ENCODE measurements around the gene ZNF519. TPM values are rescaled to one million over a fixed set of nuclear protein-coding genes. Genes with fewer than 3 reads are reported as not detected.

ZNF519 gene
- total and polyA plus RNA-seq, 7 donors: under 0.01 to 46.0 (median 15.7) TPM; not detected in 1

DNA sequence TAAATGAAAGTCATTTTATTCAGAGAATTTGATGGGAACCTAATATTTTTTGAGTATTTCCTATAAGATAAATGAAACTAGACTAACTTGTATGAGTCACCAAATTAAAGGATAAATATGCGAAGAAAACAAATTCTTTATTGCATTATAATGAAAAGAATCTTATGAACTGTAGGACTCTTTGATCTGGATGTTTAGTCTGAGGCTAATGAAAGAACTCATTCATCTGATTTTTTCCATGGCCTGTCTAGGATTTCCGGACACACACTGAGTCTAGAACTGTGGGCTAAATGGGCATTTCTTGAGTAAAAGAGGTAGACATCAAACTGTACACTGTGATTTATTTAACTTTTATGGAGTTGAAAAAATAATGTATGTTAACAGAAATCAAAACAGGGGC is 43.0 kb downstream of the ZNF519 start:
- no peak overlapping the region for H3K27ac ChIP-seq
- no peak for TF ChIP-seq POLR2AphosphoS5 (IDR thresholded peaks at IDR 0.05)
- no peak for TF ChIP-seq EP300 (IDR thresholded peaks at IDR 0.05)
- no peak for TF ChIP-seq POLR2A (IDR thresholded peaks at IDR 0.05)
- TF ChIP-seq CTCF (IDR thresholded peaks at IDR 0.05): no peak
- H3K4me1 ChIP-seq: no peaks in the 10 kb centered on the region
- WGBS, 2 donors: 92 to 93% methylated on average over 2 of the region's 2 CpGs
- DNase-seq: no peak
- no peak overlapping the region for H3K4me3 ChIP-seq
- H3K9me3 ChIP-seq: no peaks in the 10 kb centered on the region
- H3K27me3 ChIP-seq: no peaks in the 10 kb centered on the region
- intact Hi-C loops (cut with DNase I): loop anchor here (10.0 kb wide), 1 partner anchor 264 kb away; the partner anchor contains the start of gene MC5R
- no peaks in the 10 kb centered on the region for H3K36me3 ChIP-seq

- Histone ChIP-seq H3K9me3 (no peaks in the 10 kb centered on the region), H3K4me3 (no peak overlapping the region), H3K36me3 (no peaks in the 10 kb centered on the region), H3K27ac (no peak overlapping the region), H3K4me1 (no peaks in the 10 kb centered on the region), H3K27me3 (no peaks in the 10 kb centered on the region)
- WGBS, 2 donors: 28 to 38% methylated on average over 9 of the region's 9 CpGs
- peak in 3 of 4 experiments; percentile 14 to 45 (median 41) for TF ChIP-seq CTCF (IDR thresholded peaks at IDR 0.05)
- no peak for TF ChIP-seq POLR2AphosphoS5 (IDR thresholded peaks at IDR 0.05)
- TF ChIP-seq POLR2A (IDR thresholded peaks at IDR 0.05): no peak
- no peak for TF ChIP-seq EP300 (IDR thresholded peaks at IDR 0.05)
- no peak for DNase-seq
- intact Hi-C loops (cut with DNase I): loop anchor here (10.0 kb wide), 1 partner anchor 262 kb away; the partner anchor contains the start of gene MC5R
Observed at GRCh38 chr18:14086458-14087231, 45.6 kb downstream of the ZNF519 start.

DNA sequence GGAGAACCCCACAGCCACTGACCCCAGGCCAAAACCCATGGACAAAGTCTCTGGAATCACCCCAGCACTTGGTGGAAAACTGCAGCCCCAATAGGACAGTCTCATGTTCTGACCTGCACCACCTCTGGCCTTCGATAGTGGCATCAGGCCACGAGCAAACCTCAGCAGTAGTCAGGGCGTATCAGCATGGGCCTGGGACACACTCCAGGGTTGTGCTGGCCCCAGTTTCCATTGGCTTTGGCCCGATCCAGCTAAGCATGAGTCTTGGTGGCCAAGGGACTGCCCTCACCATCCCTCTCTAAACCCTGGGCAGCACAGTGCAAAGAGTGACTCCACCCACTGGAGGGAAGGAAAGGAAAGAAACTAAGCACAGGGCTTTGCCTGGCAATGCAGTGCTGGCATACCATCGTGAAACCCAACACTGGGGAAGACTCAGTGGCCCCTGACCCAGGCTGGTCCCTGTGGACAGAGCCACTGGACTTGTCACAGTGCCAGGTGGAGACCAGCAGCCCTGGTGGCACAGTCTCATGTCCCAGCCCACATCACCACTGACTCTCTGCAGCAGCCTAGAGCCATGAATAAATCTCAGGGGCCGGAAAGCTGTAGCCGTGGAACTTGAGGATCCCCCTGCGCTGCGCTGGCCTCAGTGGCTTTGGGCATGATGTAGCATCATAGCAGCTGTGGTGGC is 46.3 kb downstream of the ZNF519 start:
- H3K27me3 ChIP-seq: no peaks in the 10 kb centered on the region
- no peak overlapping the region for H3K27ac ChIP-seq
- H3K4me1 ChIP-seq: no peaks in the 10 kb centered on the region
- TF ChIP-seq POLR2AphosphoS5 (IDR thresholded peaks at IDR 0.05) (no peak), POLR2A (IDR thresholded peaks at IDR 0.05) (no peak), EP300 (IDR thresholded peaks at IDR 0.05) (no peak), CTCF (IDR thresholded peaks at IDR 0.05) (no peak)
- H3K4me3 ChIP-seq: no peak overlapping the region
- no peaks in the 10 kb centered on the region for H3K36me3 ChIP-seq
- intact Hi-C loops (cut with DNase I): loop anchor here (10.0 kb wide), 1 partner anchor 261 kb away; the partner anchor contains the start of gene MC5R
- DNase-seq: no peak
- 89 to 94% methylated on average over 9 of the region's 9 CpGs for WGBS, 2 donors
- H3K9me3 ChIP-seq: no peaks in the 10 kb centered on the region

DNA sequence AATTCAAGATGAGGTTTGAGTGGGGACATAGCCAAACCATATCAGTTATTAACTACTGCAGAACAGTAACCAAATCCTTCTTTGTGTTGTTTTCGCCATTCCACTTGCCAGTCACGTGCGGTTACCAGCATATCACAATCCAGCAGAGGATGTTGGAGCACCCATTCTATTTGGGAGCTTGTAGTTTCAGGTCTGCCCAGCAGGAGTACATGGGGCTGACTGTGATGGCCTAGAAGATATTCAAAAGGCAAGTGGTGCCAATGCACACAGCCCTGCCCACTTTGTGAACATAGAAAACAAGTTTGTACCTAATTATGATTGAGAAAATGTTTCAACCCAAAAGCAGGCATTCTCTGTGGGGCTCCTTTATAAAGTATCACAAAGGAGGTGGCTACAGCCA is 57.0 kb downstream of the ZNF519 start:
- Histone ChIP-seq H3K4me1 (no peaks in the 10 kb centered on the region), H3K4me3 (no peak overlapping the region), H3K27ac (no peak overlapping the region), H3K36me3 (peaks cover 0 to 10% (median 6%) of the 10 kb centered on the region in 4 donors), H3K9me3 (no peaks in the 10 kb centered on the region), H3K27me3 (no peaks in the 10 kb centered on the region)
- TF ChIP-seq EP300 (IDR thresholded peaks at IDR 0.05) (no peak), CTCF (IDR thresholded peaks at IDR 0.05) (no peak), POLR2A (IDR thresholded peaks at IDR 0.05) (no peak), POLR2AphosphoS5 (IDR thresholded peaks at IDR 0.05) (no peak)
- DNase-seq: no peak
- 97 to 98% methylated on average over 3 of the region's 3 CpGs for WGBS, 2 donors
- intact Hi-C loops (cut with DNase I): no loop called here

Measured in sigmoid colon (tissue), 7 donors.